ENCODE results near the gene RSPH4A.
"Not testable (repeated sequence)": the region's sequence is repeated elsewhere in the genome, so short reads cannot be mapped to it uniquely, and the experiment has no call there.

The RSPH4A gene

DNA sequence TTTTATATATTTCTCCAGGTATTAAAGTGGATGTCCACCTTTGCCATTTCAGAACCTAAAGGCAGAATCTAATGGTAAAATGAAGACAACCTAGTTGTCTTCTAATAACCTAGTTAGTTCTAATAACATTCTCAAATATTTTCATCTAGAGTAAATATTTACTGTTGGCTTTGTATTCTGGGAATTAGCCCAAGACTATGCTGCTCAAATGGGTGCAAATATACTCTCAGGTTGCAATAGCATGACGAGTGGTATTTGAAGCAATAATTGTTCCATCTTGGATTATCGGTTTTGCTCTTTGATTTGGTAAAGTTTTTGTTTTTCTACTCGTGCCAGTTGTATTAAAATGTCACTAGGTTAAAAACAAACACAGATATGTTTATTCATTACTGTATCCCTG lies 21.0 kb upstream of the RSPH4A start:
- no peaks in the 10 kb centered on the region for H3K27me3 Mint-ChIP-seq
- no peak overlapping the region for H3K27ac Mint-ChIP-seq
- DNase-seq (no peak), ATAC-seq (replicated peaks) (no peak)
- H3K36me3 Mint-ChIP-seq (ENCODE audit: insufficient read depth) = peaks cover 49% of the 10 kb centered on the region
- H3K4me1 Mint-ChIP-seq (ENCODE audit: low read depth in 2 of 2) = no peaks in the 10 kb centered on the region
- no peaks in the 10 kb centered on the region for H3K9me3 Mint-ChIP-seq
- H3K4me3 Mint-ChIP-seq = no peak overlapping the region

DNA sequence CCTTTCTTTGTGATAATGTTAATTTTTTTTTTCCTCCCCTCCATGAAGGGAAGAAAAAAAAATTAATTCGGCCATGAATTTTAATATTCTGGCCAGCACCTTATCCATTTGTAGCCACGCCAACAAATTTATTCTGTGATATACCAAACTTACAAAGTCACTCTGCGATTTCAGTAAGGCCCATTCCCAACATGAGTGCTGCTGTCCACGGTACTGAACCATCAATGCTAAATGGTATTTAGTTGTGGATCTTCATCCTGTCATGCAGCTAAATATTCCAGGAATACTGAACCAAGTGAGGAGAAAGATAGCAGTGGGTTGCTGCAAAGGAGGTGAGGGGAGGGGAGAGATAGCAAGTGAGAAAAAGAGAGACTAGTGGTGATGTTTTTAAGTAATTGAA lies 19.5 kb upstream of the RSPH4A start:
- Mint-ChIP-seq H3K4me1 (ENCODE audit: low read depth in 2 of 2) (no peaks in the 10 kb centered on the region), H3K4me3 (no peak overlapping the region), H3K27ac (no peak overlapping the region), H3K9me3 (no peaks in the 10 kb centered on the region), H3K36me3 (ENCODE audit: insufficient read depth) (peaks cover 33% of the 10 kb centered on the region), H3K27me3 (no peaks in the 10 kb centered on the region)
- no peak for ATAC-seq (replicated peaks)
- DNase-seq = no peak

- not testable (repeated sequence) for ATAC-seq (replicated peaks); H3K4me1 Mint-ChIP-seq (ENCODE audit: low read depth in 2 of 2); H3K4me3 Mint-ChIP-seq; H3K36me3 Mint-ChIP-seq (ENCODE audit: insufficient read depth); H3K9me3 Mint-ChIP-seq; DNase-seq; H3K27me3 Mint-ChIP-seq; H3K27ac Mint-ChIP-seq
These were observed 12.4 kb upstream of the RSPH4A start for GRCh38 chr6:116603916-116604315.

- ATAC-seq (replicated peaks); H3K36me3 Mint-ChIP-seq (ENCODE audit: insufficient read depth); H3K27me3 Mint-ChIP-seq; H3K4me1 Mint-ChIP-seq (ENCODE audit: low read depth in 2 of 2); H3K4me3 Mint-ChIP-seq; H3K9me3 Mint-ChIP-seq; DNase-seq; H3K27ac Mint-ChIP-seq: not testable (repeated sequence)
These were observed 11.4 kb upstream of the RSPH4A start for GRCh38 chr6:116604868-116605267.

- Mint-ChIP-seq H3K27ac (no peak overlapping the region), H3K27me3 (no peaks in the 10 kb centered on the region), H3K4me1 (ENCODE audit: low read depth in 2 of 2) (no peaks in the 10 kb centered on the region), H3K36me3 (ENCODE audit: insufficient read depth) (no peaks in the 10 kb centered on the region), H3K4me3 (no peak overlapping the region), H3K9me3 (peaks cover 0 to 2% of the 10 kb centered on the region in 2 donors)
- ATAC-seq (replicated peaks) (no peak), DNase-seq (no peak)
These were observed 10.3 kb upstream of the RSPH4A start for GRCh38 chr6:116605935-116606334.

DNA sequence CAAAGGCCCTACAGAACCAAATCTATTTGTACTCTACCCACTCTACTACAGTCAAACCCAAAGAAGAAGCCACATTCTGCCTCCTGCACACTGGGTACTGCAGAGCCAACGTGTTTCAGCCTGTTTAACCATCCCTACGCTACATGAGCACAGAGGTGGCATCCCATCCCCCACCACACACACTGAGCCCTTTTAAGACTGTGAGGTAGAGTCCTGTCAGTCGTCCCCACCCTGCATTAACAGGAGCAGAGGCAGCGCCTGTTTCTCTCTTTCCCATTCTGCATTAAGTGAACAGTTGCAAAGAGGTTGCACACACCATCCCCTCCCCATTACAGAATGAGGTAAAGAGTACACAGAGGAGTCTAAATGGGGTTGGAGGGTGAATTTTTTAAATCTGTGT lies 5.2 kb upstream of the RSPH4A start:
- Mint-ChIP-seq H3K36me3 (ENCODE audit: insufficient read depth) (no peaks in the 10 kb centered on the region), H3K4me1 (ENCODE audit: low read depth in 2 of 2) (peaks cover 3% of the 10 kb centered on the region in 2 donors), H3K27ac (no peak overlapping the region), H3K27me3 (no peaks in the 10 kb centered on the region), H3K4me3 (no peak overlapping the region), H3K9me3 (peaks cover 0 to 2% of the 10 kb centered on the region in 2 donors)
- DNase-seq (no peak), ATAC-seq (replicated peaks) (no peak)

DNA sequence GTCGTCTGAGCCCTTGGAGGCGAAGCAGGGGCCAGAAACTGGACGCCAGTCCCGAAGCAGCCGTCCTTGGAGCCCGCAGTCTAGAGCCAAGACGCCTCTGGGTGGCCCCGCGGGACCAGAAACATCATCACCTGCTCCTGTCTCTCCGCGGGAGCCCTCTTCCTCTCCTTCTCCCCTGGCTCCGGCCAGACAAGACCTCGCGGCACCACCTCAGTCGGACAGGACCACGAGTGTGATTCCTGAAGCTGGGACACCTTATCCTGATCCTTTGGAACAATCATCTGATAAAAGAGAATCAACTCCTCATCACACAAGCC lies 416 bp downstream of the RSPH4A start:
- H3K9me3 Mint-ChIP-seq = no peaks in the 10 kb centered on the region
- ATAC-seq (replicated peaks) = peak; percentile 45
- peak overlapping the region; percentile 76 to 80 for H3K4me3 Mint-ChIP-seq
- no peaks in the 10 kb centered on the region for H3K36me3 Mint-ChIP-seq (ENCODE audit: insufficient read depth)
- peak in 1 of 3 experiments; percentile 5 for DNase-seq
- peaks cover 10 to 11% of the 10 kb centered on the region in 2 donors for H3K4me1 Mint-ChIP-seq (ENCODE audit: low read depth in 2 of 2)
- H3K27me3 Mint-ChIP-seq = peaks cover 0 to 11% of the 10 kb centered on the region in 2 donors
- H3K27ac Mint-ChIP-seq = peak overlapping the region; percentile 6 to 62

GRCh38 chr6:116624036-116624805 lies 7.9 kb downstream of the RSPH4A start:
- ATAC-seq (replicated peaks) = no peak
- H3K27ac Mint-ChIP-seq = no peak overlapping the region
- H3K4me1 Mint-ChIP-seq (ENCODE audit: low read depth in 2 of 2) = no peaks in the 10 kb centered on the region
- no peaks in the 10 kb centered on the region for H3K9me3 Mint-ChIP-seq
- no peaks in the 10 kb centered on the region for H3K27me3 Mint-ChIP-seq
- no peak for DNase-seq
- H3K36me3 Mint-ChIP-seq (ENCODE audit: insufficient read depth) = no peaks in the 10 kb centered on the region
- no peak overlapping the region for H3K4me3 Mint-ChIP-seq

- Mint-ChIP-seq H3K9me3 (no peaks in the 10 kb centered on the region), H3K27me3 (no peaks in the 10 kb centered on the region), H3K36me3 (ENCODE audit: insufficient read depth) (no peaks in the 10 kb centered on the region), H3K27ac (no peak overlapping the region), H3K4me3 (no peak overlapping the region), H3K4me1 (ENCODE audit: low read depth in 2 of 2) (no peaks in the 10 kb centered on the region)
- DNase-seq (no peak), ATAC-seq (replicated peaks) (no peak)
These were observed 9.6 kb downstream of the RSPH4A start for GRCh38 chr6:116625872-116626271.

DNA sequence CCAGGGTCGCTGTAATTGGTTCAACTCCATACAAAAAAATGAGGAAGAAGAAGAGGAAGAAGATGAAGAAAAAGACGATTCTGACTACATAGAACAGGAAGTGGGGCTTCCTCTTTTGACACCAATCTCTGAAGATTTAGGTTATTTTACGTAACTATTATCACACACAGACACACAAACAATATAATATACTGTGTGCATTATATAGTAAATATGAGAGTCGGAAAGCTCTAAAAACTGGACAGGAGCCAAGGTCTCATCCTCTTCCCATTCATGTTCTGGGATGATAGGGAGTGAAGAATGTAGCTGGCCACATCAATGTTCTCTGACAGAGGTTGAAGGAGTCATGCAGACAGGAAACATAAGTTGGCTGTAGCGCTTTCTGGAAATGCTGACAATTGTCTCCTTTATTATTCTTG lies 13.3 kb downstream of the RSPH4A start:
- no peak overlapping the region for H3K4me3 Mint-ChIP-seq
- H3K9me3 Mint-ChIP-seq = no peaks in the 10 kb centered on the region
- ATAC-seq (replicated peaks) (no peak), DNase-seq (no peak)
- H3K27me3 Mint-ChIP-seq = no peaks in the 10 kb centered on the region
- peaks cover 8% of the 10 kb centered on the region for H3K36me3 Mint-ChIP-seq (ENCODE audit: insufficient read depth)
- H3K4me1 Mint-ChIP-seq (ENCODE audit: low read depth in 2 of 2) = no peaks in the 10 kb centered on the region
- no peak overlapping the region for H3K27ac Mint-ChIP-seq

- no peaks in the 10 kb centered on the region for H3K27me3 Mint-ChIP-seq
- H3K4me1 Mint-ChIP-seq (ENCODE audit: low read depth in 2 of 2) = no peaks in the 10 kb centered on the region
- no peak overlapping the region for H3K4me3 Mint-ChIP-seq
- H3K27ac Mint-ChIP-seq = no peak overlapping the region
- no peak for ATAC-seq (replicated peaks)
- H3K9me3 Mint-ChIP-seq = no peaks in the 10 kb centered on the region
- H3K36me3 Mint-ChIP-seq (ENCODE audit: insufficient read depth) = peaks cover 18% of the 10 kb centered on the region
- DNase-seq = no peak
These were observed 15.2 kb downstream of the RSPH4A start for GRCh38 chr6:116631379-116631990.

DNA sequence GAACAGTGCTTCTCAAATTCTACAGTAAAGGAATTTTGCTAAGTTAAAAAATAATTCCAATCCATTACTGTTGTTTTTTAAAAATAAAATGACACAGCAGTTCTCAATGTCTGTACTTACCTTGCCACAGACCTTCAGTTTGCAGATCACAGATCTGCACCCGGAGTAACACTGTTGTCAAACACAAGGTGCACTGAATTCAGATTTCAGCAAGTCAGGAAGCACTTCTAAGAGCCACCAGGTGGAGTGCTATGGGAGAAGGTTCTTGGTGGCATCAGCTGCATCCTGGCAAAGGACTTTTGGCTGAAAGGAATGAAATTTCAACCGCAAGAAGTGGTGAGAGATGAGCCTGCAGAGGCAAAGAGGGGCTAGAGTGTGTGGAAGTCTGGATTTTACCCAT lies 17.4 kb downstream of the RSPH4A start:
- H3K27ac Mint-ChIP-seq = peak overlapping the region in 1 of 2 donors; percentile 24
- DNase-seq (no peak), ATAC-seq (replicated peaks) (no peak)
- no peaks in the 10 kb centered on the region for H3K9me3 Mint-ChIP-seq
- H3K36me3 Mint-ChIP-seq (ENCODE audit: insufficient read depth) = peaks cover 22% of the 10 kb centered on the region
- peaks cover 0 to 4% of the 10 kb centered on the region in 2 donors for H3K4me1 Mint-ChIP-seq (ENCODE audit: low read depth in 2 of 2)
- H3K27me3 Mint-ChIP-seq = no peaks in the 10 kb centered on the region
- no peak overlapping the region for H3K4me3 Mint-ChIP-seq

DNA sequence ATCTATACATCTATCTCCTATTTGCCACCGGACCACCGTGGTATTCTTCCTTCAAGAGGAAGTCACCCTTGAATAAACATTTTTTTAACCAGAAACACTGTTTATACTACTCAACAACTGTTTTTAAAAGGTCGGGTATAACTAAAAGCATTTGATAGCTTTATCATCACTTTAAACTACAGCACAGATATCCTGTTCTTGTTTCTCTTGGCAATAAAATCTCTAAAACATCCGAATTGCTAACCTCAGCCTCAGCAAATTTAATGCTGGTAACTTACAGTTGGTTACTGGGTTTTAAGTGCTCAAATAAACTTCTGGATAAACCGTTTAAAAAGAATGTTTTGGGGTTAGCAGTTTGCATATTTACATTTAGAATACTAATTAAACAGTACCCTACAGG lies 31.9 kb downstream of the RSPH4A start:
- ATAC-seq (replicated peaks) (no peak), DNase-seq (no peak)
- H3K36me3 Mint-ChIP-seq (ENCODE audit: insufficient read depth) = peaks cover 27% of the 10 kb centered on the region

DNA sequence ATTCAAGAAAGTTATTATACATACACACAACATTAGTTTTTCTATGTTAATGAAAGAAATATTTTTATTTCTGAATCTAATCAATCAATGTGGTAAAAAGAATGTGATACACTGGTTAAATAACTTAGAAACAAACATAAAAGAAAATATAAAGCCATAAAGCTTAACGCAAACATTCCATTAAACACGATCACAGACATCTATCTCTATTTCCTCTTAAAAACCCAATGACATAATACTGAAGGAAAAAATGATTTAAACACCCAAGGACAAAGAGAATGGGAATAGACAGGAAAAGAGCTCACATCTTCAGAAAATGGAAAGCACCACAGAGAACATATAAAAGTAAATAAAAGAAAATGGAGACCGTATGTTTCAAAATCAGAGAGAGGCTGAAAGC lies 32.9 kb downstream of the RSPH4A start:
- Mint-ChIP-seq H3K9me3 (no peaks in the 10 kb centered on the region), H3K36me3 (ENCODE audit: insufficient read depth) (peaks cover 27% of the 10 kb centered on the region), H3K27ac (no peak overlapping the region), H3K27me3 (no peaks in the 10 kb centered on the region), H3K4me3 (no peak overlapping the region), H3K4me1 (ENCODE audit: low read depth in 2 of 2) (peaks cover 0 to 11% of the 10 kb centered on the region in 2 donors)
- ATAC-seq (replicated peaks) = no peak
- DNase-seq = no peak

More for the DNA sequence above, 31.9 kb downstream of the RSPH4A start:
- Mint-ChIP-seq H3K9me3 (no peaks in the 10 kb centered on the region), H3K27me3 (no peaks in the 10 kb centered on the region), H3K27ac (peak overlapping the region in 1 of 2 donors; percentile 46), H3K4me3 (no peak overlapping the region), H3K4me1 (ENCODE audit: low read depth in 2 of 2) (peaks cover 0 to 11% of the 10 kb centered on the region in 2 donors)

Measured in effector memory CD8-positive, alpha-beta T cell (primary cell).